HepG2 (cell line): ENCODE results near the gene TUBB3.

Source experiments
- CTCF ChIP-seq: sonication (generic); formaldehyde crosslinking; IDR thresholded peaks from 2 replicates; pipeline ENCODE4 v1.5.0; 2020; ENCODE audit warnings: mild to moderate bottlenecking, missing genetic modification reagents, moderate library complexity
- MXI1 ChIP-seq: IDR thresholded peaks from 3 replicates; pipeline ENCODE4 v1.6.1; 2012; ENCODE audit warnings: low read depth, low read length, inconsistent platforms, borderline replicate concordance
- RFX5 ChIP-seq: IDR thresholded peaks from 2 replicates; pipeline ENCODE4 v1.6.1; 2011; ENCODE audit warnings: low read depth, low read length, improper control_type of control experiment
- ZBTB43 ChIP-seq: sonication (generic); formaldehyde crosslinking; conservative IDR thresholded peaks from 2 replicates; pipeline ENCODE4 v1.4.0; 2020; ENCODE audit warnings: missing genetic modification reagents
- ZNF180 ChIP-seq: sonication (generic); formaldehyde crosslinking; IDR thresholded peaks from 2 replicates; pipeline ENCODE4 v1.4.0; 2020; ENCODE audit warnings: low read depth, missing genetic modification reagents, borderline replicate concordance

GRCh38 chr16:89931964-89932363, 8.8 kb downstream of the TUBB3 start:
- no peak for TF ChIP-seq MXI1
- TF ChIP-seq ZBTB43 (CRISPR knock-in tag): no peak
- no peak for TF ChIP-seq RFX5
- TF ChIP-seq CTCF (CRISPR knock-in tag): no peak
- no peak for TF ChIP-seq ZNF180 (CRISPR knock-in tag)
